Stimulated activated CD4-positive, alpha-beta T cell treated with anti-CD3 and anti-CD28 coated beads, Interleukin-4, amount 100 ng/mL, for 1 hour (primary cell): Measurements from ENCODE around the gene PTPRZ1.

Experiments used
- DNase-seq: peaks from one replicate; pipeline ENCODE4 v3.0.0-alpha.2; 2020

The PTPRZ1 gene

DNA sequence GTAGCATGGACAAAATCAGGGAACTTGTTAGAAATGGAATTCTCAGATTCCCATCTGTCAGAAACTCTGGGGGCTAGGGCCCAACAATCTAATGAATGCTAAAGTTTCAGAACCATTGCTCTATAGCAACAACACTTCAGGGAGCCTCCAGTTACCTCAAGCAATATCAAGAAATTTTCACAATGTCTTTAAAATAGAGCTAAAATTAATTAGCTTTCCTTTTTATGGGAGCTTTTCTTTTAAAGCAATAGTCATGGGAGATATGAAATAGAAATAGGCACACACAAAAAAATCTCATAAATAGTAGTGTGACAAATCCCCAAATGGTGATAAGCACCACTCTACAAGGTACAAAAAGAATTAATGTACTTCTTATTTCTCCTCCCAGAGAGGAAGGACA, 190.2 kb downstream of the PTPRZ1 start:
- no peak for DNase-seq

DNA sequence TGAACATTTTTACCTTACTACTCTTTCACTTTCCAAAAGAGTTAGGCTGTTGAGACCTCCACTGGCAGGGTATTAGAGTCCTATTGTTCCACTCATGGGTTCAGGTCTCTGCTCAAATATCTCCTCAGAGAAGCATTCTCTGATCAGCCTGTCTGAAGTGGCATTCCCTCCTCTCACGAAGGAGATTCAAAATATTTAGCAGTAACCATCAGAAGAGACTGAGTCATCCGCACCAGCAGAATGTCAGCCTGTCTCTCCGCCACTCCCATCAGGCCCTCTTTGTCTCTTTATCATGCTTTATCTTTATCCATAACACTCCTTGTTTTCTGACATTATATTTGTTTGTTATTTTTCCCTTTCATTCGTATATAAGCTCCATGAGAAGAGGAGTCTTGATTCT, 192.0 kb downstream of the PTPRZ1 start:
- DNase-seq = no peak

DNA sequence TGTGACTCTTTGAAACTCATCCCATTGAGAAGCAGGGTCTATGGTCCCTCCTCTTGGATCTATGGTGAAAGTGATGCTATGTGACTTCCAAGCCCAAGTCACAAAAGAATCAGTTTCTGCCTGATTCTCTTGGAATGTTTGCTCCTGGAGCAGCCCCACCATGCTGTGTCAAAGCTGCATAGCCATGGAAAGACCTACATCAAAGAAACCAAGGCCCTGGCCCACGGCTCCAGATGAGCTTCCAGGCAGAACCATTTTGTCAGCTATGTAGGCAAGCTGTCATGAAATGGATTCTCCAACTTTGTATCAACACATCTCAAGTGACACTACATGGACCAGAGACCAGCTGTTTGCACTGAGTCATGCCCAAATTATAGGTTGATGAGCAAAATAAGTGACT, 194.1 kb downstream of the PTPRZ1 start:
- no peak for DNase-seq

DNA sequence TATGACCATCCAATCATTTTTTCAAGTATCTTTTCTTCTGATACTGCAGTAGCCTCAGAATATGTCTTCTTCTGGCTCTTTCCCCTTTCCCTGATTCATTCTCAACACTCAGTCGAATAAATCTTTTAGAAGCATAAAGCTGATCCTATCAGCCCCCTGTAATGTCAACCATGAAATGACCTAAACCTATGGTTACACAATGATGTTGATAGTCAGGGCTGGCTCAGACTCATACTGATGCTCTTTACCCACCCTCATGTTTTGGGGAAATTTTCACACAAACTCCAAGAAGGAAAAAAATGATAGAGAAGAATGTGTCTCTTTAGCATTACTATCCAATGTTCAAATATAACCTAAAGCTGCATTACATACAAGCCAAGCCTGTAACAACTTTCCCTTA, 195.1 kb downstream of the PTPRZ1 start:
- no peak for DNase-seq

DNA sequence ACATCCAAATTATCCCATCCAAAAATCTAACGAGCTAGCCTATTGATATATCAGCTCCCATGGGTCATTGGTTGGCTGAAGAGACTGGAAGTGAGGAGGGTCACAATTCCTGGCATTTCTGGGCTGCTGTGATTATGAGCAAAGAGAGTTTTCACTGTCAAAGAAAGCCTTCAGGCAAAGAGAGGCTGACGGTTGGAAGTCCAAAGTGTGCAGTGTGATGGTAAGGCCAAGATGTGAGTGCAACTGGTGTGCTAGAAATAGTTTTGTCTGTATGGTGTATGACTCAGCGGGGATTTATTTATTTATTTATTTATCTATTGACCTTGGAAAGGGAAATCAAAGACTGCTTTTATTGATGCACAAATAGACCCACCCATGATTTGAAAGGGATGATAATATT, 196.0 kb downstream of the PTPRZ1 start:
- DNase-seq = no peak

DNA sequence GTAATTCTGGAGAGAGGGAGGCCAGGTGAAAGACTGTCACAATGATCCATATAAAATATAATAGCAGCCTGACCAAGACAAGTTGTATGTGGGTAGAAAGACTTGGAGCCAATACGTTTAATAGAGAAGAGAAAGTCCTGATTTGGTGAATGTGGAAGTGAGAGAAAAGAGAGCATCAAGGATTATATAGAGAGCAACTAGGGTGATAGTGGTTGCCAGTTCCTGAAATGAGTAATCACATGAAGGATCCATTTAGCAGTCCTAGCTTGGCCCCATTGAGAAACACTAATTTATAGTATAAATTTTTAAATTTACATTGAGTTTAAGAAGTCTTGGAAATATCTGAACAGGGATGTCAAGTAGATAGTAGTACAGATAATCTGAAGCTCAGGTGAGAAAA, 197.1 kb downstream of the PTPRZ1 start:
- no peak for DNase-seq

DNA sequence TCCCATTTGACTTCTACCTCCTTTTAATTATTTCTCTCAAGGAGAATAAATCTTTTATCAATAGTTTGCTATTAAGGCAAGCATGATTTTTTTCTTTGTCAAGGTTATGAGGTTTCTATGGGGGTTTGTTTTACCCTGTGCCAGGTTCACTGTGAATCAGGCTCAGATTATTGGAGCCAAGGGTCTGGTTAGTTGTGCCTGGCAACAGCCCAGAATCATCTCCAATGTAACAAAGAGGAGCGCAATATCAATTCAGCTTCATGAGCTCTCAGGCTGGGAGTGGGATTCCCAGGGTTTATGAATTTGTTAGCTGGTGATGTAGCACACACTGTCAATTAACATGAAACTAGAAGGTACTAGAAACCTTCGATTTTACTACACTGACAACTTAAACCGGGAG, 197.9 kb downstream of the PTPRZ1 start:
- DNase-seq = no peak

DNA sequence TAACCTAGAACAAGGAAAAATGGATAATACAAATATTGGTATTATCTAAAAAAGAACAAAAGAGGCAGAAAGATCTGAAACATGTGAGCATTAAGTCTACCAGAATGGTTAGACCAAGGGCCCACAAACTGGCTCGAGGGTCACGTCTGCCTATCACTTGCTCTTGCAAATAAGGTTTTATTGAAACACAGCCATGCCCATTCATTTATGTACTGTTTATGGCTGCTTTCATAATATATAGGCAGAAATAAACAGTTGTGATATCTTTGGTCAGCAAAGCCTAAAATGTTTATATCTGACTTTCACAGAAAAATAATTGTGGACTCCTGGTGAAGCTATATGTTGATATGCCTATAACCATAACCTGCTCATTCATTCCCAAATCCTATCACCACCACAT, 199.3 kb downstream of the PTPRZ1 start:
- no peak for DNase-seq

DNA sequence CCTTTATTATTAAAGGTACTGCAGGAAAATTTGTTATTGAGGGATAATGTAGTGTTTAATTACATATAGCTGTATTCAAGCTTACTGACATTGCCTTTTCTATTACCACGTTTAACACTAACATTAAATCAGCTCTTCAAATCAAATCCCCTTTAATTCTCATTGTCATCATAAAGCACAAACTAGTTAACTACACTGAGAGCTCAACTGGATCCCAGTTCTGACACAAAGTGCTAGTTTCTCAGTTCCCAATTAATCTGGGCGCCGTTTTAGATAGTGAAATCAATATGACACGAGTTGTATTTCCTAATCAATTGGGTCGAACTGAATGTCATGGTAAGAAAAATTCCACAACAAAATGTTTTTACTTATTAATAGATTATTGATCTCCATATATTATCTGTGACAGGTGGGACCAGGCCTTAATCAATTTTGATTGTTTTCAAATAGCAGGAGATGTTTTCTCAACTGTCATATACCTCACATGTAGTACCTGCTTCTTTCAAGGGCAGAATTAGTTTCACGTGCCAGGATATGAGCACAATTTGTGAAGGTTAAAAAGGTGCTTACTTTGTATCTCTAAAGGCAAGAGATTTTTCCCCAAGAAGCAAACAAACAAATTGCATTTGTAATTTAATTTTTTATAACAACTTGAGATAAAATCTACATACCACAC, 200.1 kb downstream of the PTPRZ1 start:
- no peak for DNase-seq

DNA sequence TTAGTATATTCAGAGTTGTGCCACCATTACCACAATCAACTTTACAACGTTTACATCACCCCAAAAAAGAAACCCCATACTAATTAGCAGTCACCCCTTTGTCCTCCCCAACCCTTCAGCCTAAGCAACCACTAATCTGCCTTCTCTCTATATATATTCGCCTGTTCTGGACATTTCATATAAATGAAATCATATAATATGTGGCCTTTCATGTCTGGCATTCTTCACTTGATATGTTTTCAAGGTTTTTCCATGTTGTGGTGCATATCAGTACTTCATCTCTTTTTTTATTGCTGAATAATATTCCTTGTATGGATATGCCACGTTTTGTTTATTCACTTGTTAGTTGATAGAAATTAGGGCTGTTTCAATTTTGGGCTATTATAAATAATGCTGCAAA, 200.7 kb downstream of the PTPRZ1 start:
- DNase-seq = no peak

DNA sequence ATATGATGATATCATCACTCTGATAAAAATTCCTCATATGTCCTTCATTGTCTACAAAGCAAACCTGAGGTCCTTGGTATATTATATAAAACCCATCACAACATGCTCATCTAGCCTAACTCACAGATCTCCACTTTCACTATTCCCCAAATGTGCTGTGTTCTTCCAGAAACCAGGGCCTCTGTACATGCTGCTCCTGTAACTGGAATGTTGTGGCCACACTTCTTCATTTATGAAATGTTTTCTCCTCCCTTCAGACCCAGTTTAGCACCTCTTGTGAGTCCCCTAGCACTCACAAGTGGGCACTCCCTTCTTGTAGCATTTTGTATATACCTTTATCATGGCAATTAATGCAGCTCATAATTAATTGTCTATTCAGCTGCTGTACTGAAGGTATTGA, 209.2 kb downstream of the PTPRZ1 start:
- DNase-seq = no peak

DNA sequence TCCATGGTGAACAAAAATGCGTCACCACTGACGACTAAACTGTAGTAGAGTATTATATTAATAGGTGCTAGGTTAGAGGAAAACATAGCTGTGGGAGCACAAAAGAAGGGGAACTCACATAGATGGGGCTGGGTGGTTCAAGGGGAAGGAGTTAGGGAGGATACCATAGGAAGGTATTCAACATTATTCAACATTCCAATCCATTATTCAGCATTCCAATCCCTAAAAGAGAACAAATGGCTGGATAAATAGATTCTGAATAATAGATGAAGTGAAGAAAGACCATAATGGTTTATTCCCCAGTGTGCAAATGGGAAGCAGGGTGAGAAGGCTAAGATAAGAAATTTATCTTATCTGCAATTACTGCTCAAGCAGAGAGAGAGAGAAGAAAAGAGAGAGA, 209.7 kb downstream of the PTPRZ1 start:
- DNase-seq = no peak

DNA sequence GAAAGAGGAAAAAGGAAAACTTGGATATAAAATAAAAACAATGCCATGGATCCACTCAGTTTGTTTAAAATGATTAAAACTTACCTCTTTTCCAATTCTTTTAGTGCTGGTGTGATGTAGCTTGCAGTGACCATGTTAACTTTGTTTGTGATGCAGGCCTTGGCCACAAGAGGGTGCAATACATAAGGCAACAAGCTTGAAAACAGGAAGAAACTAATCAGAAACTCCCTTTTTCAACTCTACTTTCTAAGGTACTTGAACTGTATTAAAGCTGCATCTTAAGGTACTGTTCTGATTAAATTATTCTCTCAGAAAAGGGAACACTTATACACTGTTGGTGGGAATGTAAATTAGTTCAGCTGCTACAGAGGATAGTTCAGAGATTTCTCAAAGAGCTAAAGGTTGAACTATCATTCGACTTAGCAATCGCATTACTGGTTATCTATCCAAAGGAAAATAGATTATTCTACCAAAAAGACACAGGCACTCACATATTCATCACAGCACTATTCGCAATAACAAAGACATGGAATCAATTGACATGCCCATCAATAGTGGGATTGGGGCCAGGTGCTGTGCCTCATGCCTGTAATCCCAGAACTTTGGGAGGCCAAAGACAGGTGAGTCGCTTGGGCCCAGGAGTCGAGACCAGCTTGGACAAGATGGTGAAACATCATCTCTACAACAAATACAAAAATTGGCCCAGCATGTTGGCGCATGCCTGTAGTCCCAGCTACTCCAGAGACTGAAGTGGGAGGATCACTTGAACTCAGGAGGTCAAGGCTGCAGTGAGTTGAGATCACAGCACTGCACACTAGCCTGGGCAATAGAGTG, 220.2 kb downstream of the PTPRZ1 start:
- DNase-seq = peak; percentile 47

DNA sequence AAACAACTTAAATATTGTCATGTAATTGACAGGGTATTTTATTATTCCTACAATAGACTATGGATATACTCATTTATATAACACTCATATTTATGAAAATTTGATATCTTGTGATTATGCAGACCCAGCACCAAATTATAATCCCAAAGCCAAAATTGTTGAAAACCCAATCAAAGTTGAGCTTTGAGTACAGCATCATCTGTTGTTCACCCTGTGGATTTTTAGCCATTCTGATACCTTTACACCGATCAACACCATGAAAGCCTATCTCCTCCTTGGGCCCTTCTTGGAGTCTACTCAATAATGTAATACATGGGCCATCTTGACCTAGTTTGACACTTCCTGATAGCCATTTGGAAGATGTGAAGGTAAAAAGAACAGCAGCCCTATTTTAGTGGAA, 221.6 kb downstream of the PTPRZ1 start:
- DNase-seq = no peak

DNA sequence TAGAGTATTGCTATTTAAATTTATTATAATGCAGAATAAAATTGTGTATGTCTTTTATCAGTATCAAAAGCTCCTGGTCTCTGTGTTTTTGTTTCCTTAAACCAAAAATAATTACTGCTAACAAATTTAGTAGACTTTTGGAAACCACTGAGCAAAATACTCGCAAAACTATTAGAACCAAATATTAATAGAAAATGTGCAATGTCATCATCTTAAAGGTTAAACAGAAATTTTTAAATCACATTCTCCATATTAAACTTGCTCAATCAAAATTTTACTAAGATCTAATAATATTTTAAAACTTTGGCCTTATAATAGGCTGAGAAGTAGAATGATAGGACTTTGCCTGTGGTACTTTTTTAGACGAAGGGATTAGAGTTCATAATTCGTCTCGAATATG, 222.7 kb downstream of the PTPRZ1 start:
- DNase-seq = no peak

DNA sequence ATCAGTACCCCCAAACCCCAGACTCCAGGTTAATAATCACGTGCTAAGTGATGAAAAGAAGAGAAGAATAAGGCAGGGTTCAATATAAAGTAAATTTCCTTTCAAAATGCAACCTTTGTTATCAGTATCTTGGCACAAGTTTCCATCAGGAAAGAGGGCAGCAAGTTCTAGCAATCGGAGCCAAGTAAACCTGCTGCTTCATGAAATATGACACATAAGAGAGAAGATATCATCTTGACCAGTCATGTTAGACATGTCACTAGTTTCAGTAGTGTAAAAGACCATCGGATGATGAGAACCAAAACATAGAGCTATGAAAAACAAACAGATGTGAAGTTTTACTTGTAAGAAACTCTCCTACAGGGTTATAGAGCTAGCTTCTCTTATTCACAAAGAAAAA, 227.1 kb downstream of the PTPRZ1 start:
- DNase-seq = no peak

DNA sequence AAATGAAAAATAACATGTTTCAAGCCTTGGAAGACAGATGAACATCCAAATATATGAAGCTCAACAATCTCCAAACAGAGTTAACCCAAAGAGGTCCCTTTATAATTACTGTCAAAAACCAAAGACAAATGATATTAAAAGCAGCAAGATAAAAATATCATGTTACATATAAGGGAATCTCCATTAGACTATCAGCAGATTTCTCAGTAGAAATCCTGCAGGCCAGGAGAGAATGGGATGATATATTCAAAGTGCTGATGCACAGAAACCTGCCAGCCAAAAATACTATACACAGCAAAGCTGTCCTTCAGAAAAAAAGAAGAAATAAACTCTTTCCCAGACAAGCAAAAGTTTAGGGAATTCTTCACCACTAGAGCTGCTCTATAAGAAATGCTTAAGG, 230.1 kb downstream of the PTPRZ1 start:
- DNase-seq = no peak
